Memory B cell (primary cell): ENCODE results near the gene HEYL.

Source experiments
- ATAC-seq: fragments of 150-1000 bp; cut with Tn5 transposase; 2 replicates; pipeline ENCODE4 v1.10.0; 2021; ENCODE audit warnings: low read depth, mild to moderate bottlenecking, moderate library complexity
- DNase-seq, 2 donors: peaks; one replicate each; pipeline ENCODE4 v3.0.0; 2022; ENCODE audit warnings: low spot score in 2 of 2
- H3K27ac Mint-ChIP-seq: one replicate; pipeline ENCODE4 v1.8.0; 2022; ENCODE audit warnings: mild to moderate bottlenecking, moderate library complexity, mixed read lengths
- H3K27me3 Mint-ChIP-seq: one replicate; pipeline ENCODE4 v1.8.0; 2022; ENCODE audit warnings: mixed read lengths
- H3K36me3 Mint-ChIP-seq: one replicate; pipeline ENCODE4 v1.8.0; 2022; ENCODE audit warnings: mild to moderate bottlenecking, mixed read lengths
- H3K4me1 Mint-ChIP-seq: one replicate; pipeline ENCODE4 v1.8.0; 2022; ENCODE audit warnings: mixed read lengths
- H3K4me3 Mint-ChIP-seq: one replicate; pipeline ENCODE4 v1.8.0; 2022; ENCODE audit warnings: mild to moderate bottlenecking, moderate library complexity, mixed read lengths
- H3K9me3 Mint-ChIP-seq: one replicate; pipeline ENCODE4 v1.8.0; 2022; ENCODE audit warnings: mixed read lengths

HEYL gene

DNA sequence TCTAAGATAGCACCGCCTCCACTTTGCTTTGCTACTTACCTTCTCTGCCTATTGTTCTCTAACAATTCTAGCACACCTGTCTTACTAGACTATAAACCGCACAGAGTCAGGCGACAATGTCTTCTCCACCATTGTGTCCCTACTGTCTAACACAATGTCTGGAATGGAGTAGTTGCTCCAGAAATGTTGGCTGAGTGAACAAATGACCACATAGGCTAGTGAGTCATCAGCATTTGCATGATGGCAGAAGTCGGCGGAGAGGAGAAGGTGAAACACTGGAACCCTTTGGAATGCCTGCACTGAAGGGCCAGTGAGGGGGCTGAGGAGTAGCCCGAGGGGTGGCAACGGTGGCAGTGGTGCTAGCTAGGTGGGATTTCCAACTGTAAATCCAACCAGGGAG is 48.9 kb downstream of the HEYL start:
- H3K36me3 Mint-ChIP-seq, result no peaks in the 10 kb centered on the region
- no peak overlapping the region for H3K4me3 Mint-ChIP-seq
- no peak for DNase-seq
- H3K27ac Mint-ChIP-seq, result no peak overlapping the region
- no peaks in the 10 kb centered on the region for H3K9me3 Mint-ChIP-seq
- no peaks in the 10 kb centered on the region for H3K4me1 Mint-ChIP-seq
- peaks cover 5% of the 10 kb centered on the region for H3K27me3 Mint-ChIP-seq
- no peak for ATAC-seq

GRCh38 chr1:39585933-39586332 is 53.5 kb downstream of the HEYL start:
- DNase-seq (no peak), ATAC-seq (no peak)
- no peaks in the 10 kb centered on the region for H3K4me1 Mint-ChIP-seq
- no peaks in the 10 kb centered on the region for H3K27me3 Mint-ChIP-seq
- H3K9me3 Mint-ChIP-seq, result no peaks in the 10 kb centered on the region
- H3K27ac Mint-ChIP-seq, result no peak overlapping the region
- no peak overlapping the region for H3K4me3 Mint-ChIP-seq
- H3K36me3 Mint-ChIP-seq, result no peaks in the 10 kb centered on the region

DNA sequence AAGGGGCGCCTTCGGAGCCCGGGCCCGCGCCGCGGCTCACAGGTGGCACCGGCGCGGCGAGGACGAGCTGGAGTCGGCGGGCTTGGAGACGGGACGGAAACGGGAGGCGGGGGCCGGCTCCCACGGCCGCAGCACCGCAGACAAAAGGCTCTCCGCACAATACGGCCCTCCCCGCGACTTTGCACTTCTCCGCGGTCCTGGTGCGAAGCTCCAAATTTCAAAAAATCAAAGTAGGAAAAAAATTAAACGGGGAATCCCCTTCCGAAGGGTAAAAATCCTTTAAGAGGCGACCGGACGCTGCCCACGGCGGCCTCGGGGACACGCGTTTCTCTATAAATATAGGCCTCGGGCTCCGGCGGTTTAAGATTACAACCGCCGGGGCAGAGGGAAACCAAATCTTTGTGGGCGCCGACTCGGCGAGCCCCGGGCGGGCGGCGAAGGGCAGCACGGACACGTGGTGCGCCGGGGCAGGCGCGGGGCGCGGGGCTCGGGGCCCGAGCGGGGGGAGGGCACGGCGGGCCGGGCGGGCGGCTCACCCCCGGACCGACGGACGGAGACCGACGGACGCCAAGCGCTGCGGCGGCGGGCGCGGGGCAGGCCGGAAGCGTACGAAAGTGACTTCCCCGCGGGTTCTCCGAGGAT is 63.3 kb downstream of the HEYL start:
- peaks cover 23% of the 10 kb centered on the region for H3K4me1 Mint-ChIP-seq
- H3K36me3 Mint-ChIP-seq, result peaks cover 4% of the 10 kb centered on the region
- peak overlapping the region; percentile 91 for H3K27ac Mint-ChIP-seq
- H3K4me3 Mint-ChIP-seq, result peak overlapping the region; percentile 89
- no peaks in the 10 kb centered on the region for H3K27me3 Mint-ChIP-seq
- peak; percentile 31 to 43 for DNase-seq
- no peaks in the 10 kb centered on the region for H3K9me3 Mint-ChIP-seq
- ATAC-seq, result peak; percentile 35

DNA sequence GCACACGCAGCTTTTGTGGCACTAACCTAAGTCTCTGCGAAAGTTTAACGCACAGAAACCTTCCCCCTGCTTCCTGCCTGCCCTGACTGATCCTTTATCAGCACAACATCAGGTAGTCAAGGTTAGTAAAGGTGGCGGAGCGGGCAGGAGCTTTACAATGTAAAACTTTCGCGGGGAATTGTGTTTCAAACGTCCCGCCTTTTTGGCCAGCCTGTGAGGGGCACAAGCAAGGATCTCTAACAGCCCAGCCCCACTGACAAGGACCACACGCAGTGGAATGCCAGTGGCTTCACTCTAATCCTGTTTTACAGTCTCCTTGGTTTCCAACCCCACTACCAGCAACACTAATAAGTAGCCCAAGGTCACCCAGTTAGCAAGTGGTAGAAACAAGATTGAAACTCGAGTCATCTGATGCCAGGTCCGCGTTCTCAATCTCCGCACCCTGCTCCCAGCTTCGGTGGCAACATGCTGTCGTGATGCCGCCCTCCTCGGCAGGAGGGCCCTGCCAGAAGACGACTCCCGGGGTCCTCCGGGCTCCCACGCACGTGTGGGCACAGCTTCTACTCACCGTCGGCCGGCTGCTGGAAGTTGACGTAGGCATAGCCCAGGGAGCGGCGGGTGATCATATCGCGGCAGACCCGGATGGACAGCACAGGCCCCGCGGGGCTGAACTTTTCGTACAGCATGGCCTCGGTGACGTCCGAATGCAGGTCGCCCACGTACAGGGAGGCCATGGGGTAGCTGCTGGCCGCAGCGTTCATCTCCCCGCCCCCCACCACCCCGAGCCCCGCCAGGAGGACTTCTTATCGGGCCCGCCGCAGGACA is 64.0 kb downstream of the HEYL start:
- peak; percentile 17 for ATAC-seq
- peak overlapping the region; percentile 91 for H3K27ac Mint-ChIP-seq
- peak overlapping the region; percentile 89 for H3K4me3 Mint-ChIP-seq
- H3K4me1 Mint-ChIP-seq, result peaks cover 23% of the 10 kb centered on the region
- peaks cover 7% of the 10 kb centered on the region for H3K36me3 Mint-ChIP-seq
- peak; percentile 25 to 37 for DNase-seq
- H3K27me3 Mint-ChIP-seq, result no peaks in the 10 kb centered on the region
- H3K9me3 Mint-ChIP-seq, result no peaks in the 10 kb centered on the region

DNA sequence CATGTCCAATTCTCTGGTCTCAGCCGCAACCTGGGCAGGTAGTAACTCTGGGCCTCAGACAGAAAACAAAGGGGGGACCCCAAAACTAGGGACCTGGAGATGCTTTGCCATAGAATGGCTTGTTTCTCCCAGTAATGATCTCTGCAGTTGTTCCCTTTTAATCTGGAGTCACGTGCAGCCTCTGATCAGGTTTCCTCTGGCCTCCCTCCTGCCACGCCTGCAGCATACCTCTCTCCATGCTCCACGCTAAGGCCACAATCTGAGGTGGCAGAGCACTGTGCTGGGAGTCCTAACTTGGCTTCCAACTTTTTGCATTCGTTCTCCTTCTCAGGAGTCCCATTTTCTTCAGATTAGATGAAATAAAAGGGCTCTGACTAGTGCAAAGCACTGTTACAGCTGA is 64.8 kb downstream of the HEYL start:
- Mint-ChIP-seq H3K36me3 (peaks cover 12% of the 10 kb centered on the region), H3K9me3 (no peaks in the 10 kb centered on the region), H3K4me3 (peak overlapping the region; percentile 89), H3K27ac (peak overlapping the region; percentile 91), H3K27me3 (no peaks in the 10 kb centered on the region), H3K4me1 (peaks cover 23% of the 10 kb centered on the region)
- DNase-seq, result no peak
- no peak for ATAC-seq
